RWPE1 (cell line): ENCODE results near the gene C16orf90.
A peak's percentile ranks its signal among the peaks of the same experiment; 100 is the strongest.
"Not testable (repeated sequence)": the region's sequence is repeated elsewhere in the genome, so short reads cannot be mapped to it uniquely, and the experiment has no call there.

ENCODE experiments used
- CTCF ChIA-PET: fragments of 350-600 bp; sonication (Branson Sonifier 250); formaldehyde crosslinking; extraction: SDS; loops from one replicate; lab custom pipeline; 2021; lab: Yijun Ruan, JAX
- POLR2A ChIA-PET: fragments of 400-600 bp; formaldehyde crosslinking; extraction: SDS; loops from one replicate; lab custom pipeline; 2020; ENCODE audit warnings: antibody characterized with exemption; ENCODE audit not compliant: low non-redundant PET; lab: Yijun Ruan, JAX
- DNase-seq: peaks from one replicate; pipeline ENCODE4 v3.0.0; 2012; ENCODE audit warnings: low spot score
- H3K27ac ChIP-seq: fragments of 450-650 bp; 2 replicates; pipeline ENCODE4 v1.5.1; 2017
- TF ChIP-seq, protein P1 (sequence below): fragments of 450-650 bp; conservative IDR thresholded peaks from 2 replicates; pipeline ENCODE4 v1.5.1; 2017; ENCODE audit warnings: low read depth, mild to moderate bottlenecking

The C16orf90 gene

DNA sequence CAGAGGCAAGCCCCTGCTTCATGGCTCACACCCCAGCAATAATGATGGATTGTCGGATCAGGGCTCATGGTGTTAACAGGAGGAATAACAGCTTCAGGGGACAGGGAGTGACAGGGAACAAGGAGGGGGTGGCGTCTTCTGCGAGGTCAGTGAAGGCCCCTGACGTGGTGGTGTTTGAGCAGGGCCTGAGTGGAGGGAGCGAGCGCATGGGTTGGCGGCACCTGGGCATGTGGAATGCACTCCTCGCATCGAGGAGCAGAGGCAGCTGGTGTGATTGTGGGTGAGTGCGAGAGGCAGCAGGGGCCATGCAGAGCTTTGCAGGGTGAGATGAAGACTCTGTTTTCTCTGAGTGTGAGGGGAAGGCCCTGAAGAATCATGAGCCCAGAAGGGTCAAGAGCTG is 38.8 kb upstream of the C16orf90 start:
- H3K27ac ChIP-seq, result no peak overlapping the region
- no peak for DNase-seq
- ChIA-PET POLR2A (no interaction called here), CTCF (no interaction called here)
- TF ChIP-seq, protein P1, sequence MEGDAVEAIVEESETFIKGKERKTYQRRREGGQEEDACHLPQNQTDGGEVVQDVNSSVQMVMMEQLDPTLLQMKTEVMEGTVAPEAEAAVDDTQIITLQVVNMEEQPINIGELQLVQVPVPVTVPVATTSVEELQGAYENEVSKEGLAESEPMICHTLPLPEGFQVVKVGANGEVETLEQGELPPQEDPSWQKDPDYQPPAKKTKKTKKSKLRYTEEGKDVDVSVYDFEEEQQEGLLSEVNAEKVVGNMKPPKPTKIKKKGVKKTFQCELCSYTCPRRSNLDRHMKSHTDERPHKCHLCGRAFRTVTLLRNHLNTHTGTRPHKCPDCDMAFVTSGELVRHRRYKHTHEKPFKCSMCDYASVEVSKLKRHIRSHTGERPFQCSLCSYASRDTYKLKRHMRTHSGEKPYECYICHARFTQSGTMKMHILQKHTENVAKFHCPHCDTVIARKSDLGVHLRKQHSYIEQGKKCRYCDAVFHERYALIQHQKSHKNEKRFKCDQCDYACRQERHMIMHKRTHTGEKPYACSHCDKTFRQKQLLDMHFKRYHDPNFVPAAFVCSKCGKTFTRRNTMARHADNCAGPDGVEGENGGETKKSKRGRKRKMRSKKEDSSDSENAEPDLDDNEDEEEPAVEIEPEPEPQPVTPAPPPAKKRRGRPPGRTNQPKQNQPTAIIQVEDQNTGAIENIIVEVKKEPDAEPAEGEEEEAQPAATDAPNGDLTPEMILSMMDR, result no peak

DNA sequence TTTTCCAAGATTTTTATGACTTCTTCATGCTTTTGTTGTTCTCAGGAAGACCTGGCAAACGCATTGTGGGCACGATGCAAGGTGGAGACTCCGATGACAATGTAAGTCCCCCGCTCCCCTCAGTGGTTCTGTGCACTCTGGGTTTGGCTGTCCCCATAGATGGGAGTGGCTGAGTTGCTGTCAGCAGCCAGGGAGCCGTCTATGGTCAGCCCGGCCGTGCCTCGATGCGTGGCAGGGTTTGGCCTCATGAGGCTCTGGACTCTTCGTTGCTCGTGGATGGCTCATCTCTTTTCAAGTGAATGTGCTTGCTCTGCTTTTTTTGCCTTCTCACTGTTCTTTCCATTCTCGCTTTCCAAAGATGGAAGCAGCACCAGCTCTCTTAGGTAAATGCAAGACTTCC is 37.5 kb upstream of the C16orf90 start:
- DNase-seq, result no peak
- ChIA-PET CTCF (interaction anchor here (0.6 kb wide), 1 partner anchor 792 kb away, joined by 3 read pairs; no protein-coding TSS in a partner anchor), POLR2A (no interaction called here)
- TF ChIP-seq, protein P1, result no peak
- H3K27ac ChIP-seq, result no peak overlapping the region

DNA sequence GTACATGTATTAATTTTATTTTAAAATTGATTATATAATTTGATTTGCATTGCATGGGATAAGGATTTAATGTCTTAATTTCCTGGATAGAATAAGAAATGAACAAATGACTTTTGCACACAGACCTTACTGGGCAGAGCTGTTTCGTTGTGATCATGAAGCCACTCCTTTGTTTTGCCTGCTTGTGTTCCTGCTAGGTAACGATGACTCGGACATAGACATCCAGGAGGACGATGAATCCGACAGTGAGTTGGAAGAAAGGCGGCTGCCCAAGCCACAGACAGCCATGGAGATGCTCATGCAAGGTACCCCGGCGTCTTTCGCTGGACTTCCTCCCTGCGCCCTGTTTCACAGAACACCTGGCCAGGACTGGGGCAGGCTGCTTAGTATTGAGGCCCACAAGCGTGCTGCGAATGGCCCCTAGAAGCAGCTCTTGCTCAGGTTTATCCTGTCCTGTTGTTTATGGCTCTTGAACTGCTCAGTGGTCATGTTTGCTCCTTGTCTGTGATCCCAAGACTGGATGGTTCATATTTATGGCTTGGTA is 35.2 kb upstream of the C16orf90 start:
- peak; percentile 25 for DNase-seq
- TF ChIP-seq, protein P1, result no peak
- ChIA-PET POLR2A (no interaction called here), CTCF (interaction anchor here (0.7 kb wide), 1 partner anchor 446 kb away, joined by 3 read pairs; no protein-coding TSS in a partner anchor)
- no peak overlapping the region for H3K27ac ChIP-seq

DNA sequence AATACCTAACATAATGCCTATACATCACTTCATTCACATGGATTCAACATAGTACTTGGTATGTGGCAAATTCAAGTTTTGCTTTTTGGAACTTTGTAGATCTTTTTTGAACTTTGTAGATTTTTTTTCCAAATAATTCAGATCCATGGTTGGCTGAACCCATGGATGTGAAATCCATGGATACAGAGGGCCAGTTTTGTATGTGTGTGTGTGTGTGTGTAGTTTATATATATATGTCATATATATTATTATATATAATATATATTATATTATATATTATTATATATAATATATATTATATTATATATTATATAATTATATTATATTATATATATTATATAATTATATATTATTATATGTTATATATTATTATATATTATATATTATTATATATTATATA is 33.9 kb upstream of the C16orf90 start:
- TF ChIP-seq, protein P1, result no peak
- ChIA-PET CTCF (no interaction called here), POLR2A (interaction anchor here (0.6 kb wide), 1 partner anchor 339 kb away, joined by 10 read pairs; no protein-coding TSS in a partner anchor)
- DNase-seq, result no peak
- no peak overlapping the region for H3K27ac ChIP-seq

DNA sequence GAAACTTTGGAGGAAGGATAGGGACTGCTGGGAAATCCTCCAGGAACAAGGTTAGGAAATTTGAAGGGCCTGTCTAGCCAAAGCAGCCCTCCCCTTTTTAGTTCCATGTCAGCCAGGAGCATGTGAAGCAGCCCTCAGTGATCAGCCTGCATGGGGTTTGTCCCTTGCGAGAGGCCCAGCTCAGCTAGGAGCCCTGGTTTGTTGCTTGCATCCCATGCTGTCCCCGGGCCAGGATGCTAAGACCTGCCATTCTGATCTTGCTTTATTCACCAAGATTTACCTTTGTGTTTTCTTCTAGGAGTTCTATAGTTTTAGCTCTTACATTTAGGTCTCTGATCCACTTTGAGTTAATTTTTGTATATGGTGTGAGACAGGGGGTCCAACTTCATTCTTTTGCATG is 33.1 kb upstream of the C16orf90 start:
- DNase-seq, result no peak
- ChIA-PET CTCF (interaction anchor here (0.7 kb wide), 1 partner anchor 9 kb away, joined by 3 read pairs; no protein-coding TSS in a partner anchor), POLR2A (no interaction called here)
- no peak overlapping the region for H3K27ac ChIP-seq
- TF ChIP-seq, protein P1, result no peak

DNA sequence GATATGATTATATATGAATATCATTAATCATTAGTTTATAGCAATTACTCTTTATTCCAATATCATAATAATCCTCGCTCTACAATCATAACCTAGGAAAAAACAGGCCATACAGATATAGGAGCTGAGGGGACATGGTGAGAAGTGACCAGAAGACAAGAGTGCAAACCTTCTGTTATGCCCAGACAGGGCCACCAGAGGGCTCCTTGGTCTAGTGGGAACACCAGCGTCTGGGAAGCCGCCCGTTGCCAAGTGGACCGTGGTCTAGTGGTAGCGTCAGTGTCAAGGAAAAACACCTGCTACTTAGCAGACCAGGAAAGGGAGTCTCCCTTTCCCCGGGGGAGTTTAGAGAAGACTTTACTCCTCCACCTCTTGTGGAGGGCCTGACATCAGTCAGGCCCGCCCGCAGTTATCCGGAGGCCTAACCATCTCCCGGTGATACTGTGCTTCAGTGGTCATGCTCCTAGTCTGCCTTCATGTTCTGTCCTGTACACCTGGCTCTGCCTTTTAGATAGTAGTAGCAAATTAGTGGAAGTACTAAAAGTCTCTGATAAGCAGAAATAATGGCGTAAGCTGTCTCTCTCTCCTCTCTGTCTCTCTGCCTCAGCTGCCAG is 32.0 kb upstream of the C16orf90 start:
- TF ChIP-seq, protein P1, result peak; percentile 64
- CTCF ChIA-PET, result interaction anchor here (0.6 to 0.7 kb wide), 2 partner anchors 60 to 123 kb away, joined by 3 to 4 read pairs; no protein-coding TSS in a partner anchor
- POLR2A ChIA-PET, H3K27ac ChIP-seq, DNase-seq: not testable (repeated sequence)
